Upper lobe of left lung (tissue), 6 donors: Measurements from ENCODE around the gene PQBP1. TPM values are rescaled to one million over a fixed set of nuclear protein-coding genes. Genes with fewer than 3 reads are reported as not detected.

ENCODE experiments used
- ATAC-seq, 2 donors: fragments of 200-7000 bp; cut with Tn5 transposase; one replicate each; pipeline ENCODE4 v1.9.1; 2022; ENCODE audit warnings: mild to moderate bottlenecking in 2 of 2, moderate library complexity in 2 of 2; ENCODE audit not compliant: low FRiP score in 2 of 2
- DNase-seq, 2 donors: peaks; one replicate each; pipeline ENCODE4 v3.0.0-alpha.2; 2019 to 2020
- H3K27ac ChIP-seq, 4 donors: fragments of 200-600 bp; sonication (generic); one replicate each; pipeline ENCODE4 v1.5.1; 2016 to 2019
- H3K27me3 ChIP-seq, 4 donors: fragments of 200-600 bp; sonication (generic); one replicate each; pipeline ENCODE4 v1.5.1; 2017 to 2019
- H3K36me3 ChIP-seq, 4 donors: fragments of 200-600 bp; sonication (generic); one replicate each; pipeline ENCODE4 v1.5.1; 2016 to 2019
- H3K4me1 ChIP-seq, 4 donors: fragments of 200-600 bp; sonication (generic); one replicate each; pipeline ENCODE4 v1.5.1; 2018 to 2019
- H3K4me3 ChIP-seq, 4 donors: fragments of 200-600 bp; sonication (generic); one replicate each; pipeline ENCODE4 v1.5.1; 2017 to 2019; ENCODE audit warnings: mild to moderate bottlenecking in 2 of 4, moderate library complexity in 1 of 4
- H3K9me3 ChIP-seq, 4 donors: fragments of 200-600 bp; sonication (generic); one replicate each; pipeline ENCODE4 v1.5.1; 2018 to 2019
- CTCF ChIP-seq, 6 experiments: fragments of 450-650 bp in 4 of 6; fragments of 200-600 bp in 2 of 6; sonication (generic) in 2 of 6; IDR thresholded peaks; one replicate each; pipeline ENCODE4 v1.5.1; 2016 to 2019; ENCODE audit warnings: antibody characterized with exemption in 6 of 6
- EP300 ChIP-seq, 4 donors: sonication (generic); formaldehyde crosslinking; IDR thresholded peaks; one replicate each; pipeline ENCODE4 v1.5.1; 2017; ENCODE audit warnings: antibody characterized with exemption in 4 of 4, control low read depth in 2 of 4
- POLR2A ChIP-seq, 4 donors: fragments of 450-650 bp; IDR thresholded peaks; one replicate each; pipeline ENCODE4 v1.5.1; 2016 to 2017; ENCODE audit warnings: antibody characterized with exemption in 4 of 4, mild to moderate bottlenecking in 2 of 4
- POLR2AphosphoS5 ChIP-seq, 2 donors: sonication (generic); formaldehyde crosslinking; IDR thresholded peaks; one replicate each; pipeline ENCODE4 v1.5.1; 2017; ENCODE audit warnings: antibody characterized with exemption in 2 of 2
- WGBS, 2 donors: methylation state at CpG; one replicate each; pipeline ENCODE4 v1.1.5; 2017 to 2018; 5-methylcytosine and 5-hydroxymethylcytosine counted together
- total RNA-seq, 6 donors: library from RNA; depleted of rRNA in 4 of 6; stranded (reverse); fragments of >200 nt in 4 of 6; gene quantifications; one replicate each; pipeline versions ENCODE4 v1.1.0 to v1.2.1, GENCODE V29; 2016 to 2021
- donor health status: DM: no; HTN: no; CAD: no; lungs with moderate emphysema.
- donor health status: DM: no; HTN: yes; CAD: no; lungs with severe emphysema.

PQBP1 gene
- total RNA-seq, 6 donors from 2014 or later = 49.1 to 76.9 (median 65.2) TPM

GRCh38 chrX:48890296-48890925, 7.3 kb upstream of the PQBP1 start:
- no peak for TF ChIP-seq POLR2A (IDR thresholded peaks at IDR 0.05)
- no peak for TF ChIP-seq POLR2AphosphoS5 (IDR thresholded peaks at IDR 0.05)
- TF ChIP-seq EP300 (IDR thresholded peaks at IDR 0.05) = no peak
- no peak for TF ChIP-seq CTCF (IDR thresholded peaks at IDR 0.05)
- no peaks in the 10 kb centered on the region for H3K9me3 ChIP-seq
- peak overlapping the region in 3 of 4 donors; percentile 65 to 85 (median 70) for H3K4me3 ChIP-seq
- peaks cover 0 to 14% (median 3%) of the 10 kb centered on the region in 4 donors for H3K36me3 ChIP-seq
- WGBS, 2 donors = 34 to 42% methylated on average over 11 to 15 of the region's 15 CpGs
- peaks cover 4 to 9% (median 6%) of the 10 kb centered on the region in 4 donors for H3K4me1 ChIP-seq
- H3K27ac ChIP-seq = peak overlapping the region in 1 of 4 donors; percentile 84
- no peak for ATAC-seq
- no peaks in the 10 kb centered on the region for H3K27me3 ChIP-seq
- DNase-seq = no peak

GRCh38 chrX:48890934-48891401, 6.8 kb upstream of the PQBP1 start:
- WGBS, 2 donors = 1 to 48% methylated on average over 9 to 27 of the region's 35 CpGs
- Histone ChIP-seq H3K4me1 (peaks cover 4 to 9% (median 6%) of the 10 kb centered on the region in 4 donors), H3K27me3 (no peaks in the 10 kb centered on the region), H3K4me3 (peak overlapping the region; percentile 32 to 85 (median 68)), H3K9me3 (no peaks in the 10 kb centered on the region), H3K27ac (peak overlapping the region; percentile 30 to 84 (median 73)), H3K36me3 (peaks cover 0 to 14% (median 3%) of the 10 kb centered on the region in 4 donors)
- TF ChIP-seq POLR2AphosphoS5 (IDR thresholded peaks at IDR 0.05) (no peak), CTCF (IDR thresholded peaks at IDR 0.05) (no peak), POLR2A (IDR thresholded peaks at IDR 0.05) (no peak), EP300 (IDR thresholded peaks at IDR 0.05) (no peak)
- DNase-seq (peak; percentile 41 to 86), ATAC-seq (peak in 1 of 2 donors; percentile 77)

GRCh38 chrX:48891402-48892288, 6.1 kb upstream of the PQBP1 start:
- H3K9me3 ChIP-seq = no peaks in the 10 kb centered on the region
- peaks cover 8 to 15% (median 11%) of the 10 kb centered on the region in 4 donors for H3K4me1 ChIP-seq
- peak overlapping the region; percentile 32 to 85 (median 68) for H3K4me3 ChIP-seq
- whole genome bisulfite sequencing, 2 donors = 40% methylated on average over 56 of the region's 68 CpGs; no CpG with 5 or more reads in 1 of the 2 donors
- peak; percentile 94 to 97 for ATAC-seq
- H3K36me3 ChIP-seq = peaks cover 0 to 14% (median 3%) of the 10 kb centered on the region in 4 donors
- H3K27ac ChIP-seq = peak overlapping the region; percentile 30 to 84 (median 73)
- peak; percentile 89 to 95 for DNase-seq
- H3K27me3 ChIP-seq = no peaks in the 10 kb centered on the region
- TF ChIP-seq EP300 (IDR thresholded peaks at IDR 0.05) (no peak), POLR2AphosphoS5 (IDR thresholded peaks at IDR 0.05) (no peak), CTCF (IDR thresholded peaks at IDR 0.05) (peak; percentile 23 to 76 (median 60)), POLR2A (IDR thresholded peaks at IDR 0.05) (peak in 1 of 4 donors; percentile 60)

GRCh38 chrX:48892896-48893295, 4.8 kb upstream of the PQBP1 start:
- no peak for DNase-seq
- H3K9me3 ChIP-seq = no peaks in the 10 kb centered on the region
- no peaks in the 10 kb centered on the region for H3K27me3 ChIP-seq
- no peak overlapping the region for H3K4me3 ChIP-seq
- H3K27ac ChIP-seq = no peak overlapping the region
- ATAC-seq = no peak
- 76 to 81% methylated on average over 3 to 4 of the region's 4 CpGs for WGBS, 2 donors
- H3K36me3 ChIP-seq = peaks cover 0 to 14% (median 3%) of the 10 kb centered on the region in 4 donors
- peaks cover 10 to 17% (median 12%) of the 10 kb centered on the region in 4 donors for H3K4me1 ChIP-seq
- no peak for TF ChIP-seq POLR2AphosphoS5 (IDR thresholded peaks at IDR 0.05)
- no peak for TF ChIP-seq POLR2A (IDR thresholded peaks at IDR 0.05)
- TF ChIP-seq EP300 (IDR thresholded peaks at IDR 0.05) = no peak
- no peak for TF ChIP-seq CTCF (IDR thresholded peaks at IDR 0.05)
